ENCODE results near the gene TMEM222.
A peak's percentile ranks its signal among the peaks of the same experiment; 100 is the strongest.
"Not testable (repeated sequence)": the region's sequence is repeated elsewhere in the genome, so short reads cannot be mapped to it uniquely, and the experiment has no call there.

Gene TMEM222

DNA sequence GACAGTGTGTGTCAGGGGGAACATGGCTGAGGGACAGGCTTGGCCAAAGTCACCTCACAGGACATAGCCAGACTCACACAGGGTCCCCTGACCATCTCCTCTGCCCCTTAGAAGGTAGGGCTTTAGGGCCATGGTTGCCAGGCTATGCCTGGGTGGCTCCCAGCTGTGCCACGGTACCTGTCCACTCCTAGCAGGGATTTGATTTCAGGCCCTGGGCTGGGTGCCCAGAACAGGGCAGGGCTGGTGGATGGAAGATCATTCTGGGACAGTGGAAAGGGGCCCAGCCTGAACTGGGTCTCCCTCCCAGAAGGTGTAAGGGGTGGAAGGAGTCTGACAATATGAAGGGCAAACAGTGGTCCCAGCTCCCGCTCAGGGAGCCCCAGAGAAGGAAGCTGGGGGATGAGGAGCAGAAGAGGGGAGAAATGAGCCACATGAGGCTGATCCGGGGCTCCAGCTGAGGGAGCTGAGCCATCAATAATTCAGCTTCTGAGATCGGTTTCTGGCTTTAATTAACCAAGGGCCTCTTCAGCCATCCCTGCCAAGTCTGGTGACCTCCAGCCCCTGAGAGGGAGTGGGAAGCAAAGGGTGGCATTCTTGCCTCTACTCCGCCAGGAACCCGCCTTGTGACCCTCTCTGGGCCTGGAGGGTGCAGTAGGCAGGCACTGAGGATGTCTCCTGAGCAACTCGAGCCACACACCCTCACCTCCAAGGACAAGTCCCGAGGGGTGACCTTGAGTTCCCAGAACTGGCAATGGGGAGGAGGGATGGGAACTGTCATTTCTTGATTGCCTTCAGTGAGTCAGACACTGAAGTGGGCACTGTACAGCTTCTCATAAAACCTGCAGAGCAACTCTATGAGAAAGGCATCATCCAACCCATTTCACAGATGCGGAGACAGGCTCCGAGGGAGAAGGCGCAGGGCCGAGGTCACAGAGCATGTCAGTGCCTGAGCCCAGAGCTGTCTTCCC, 59.1 kb downstream of the TMEM222 start:
- peak; percentile 13 for DNase-seq

DNA sequence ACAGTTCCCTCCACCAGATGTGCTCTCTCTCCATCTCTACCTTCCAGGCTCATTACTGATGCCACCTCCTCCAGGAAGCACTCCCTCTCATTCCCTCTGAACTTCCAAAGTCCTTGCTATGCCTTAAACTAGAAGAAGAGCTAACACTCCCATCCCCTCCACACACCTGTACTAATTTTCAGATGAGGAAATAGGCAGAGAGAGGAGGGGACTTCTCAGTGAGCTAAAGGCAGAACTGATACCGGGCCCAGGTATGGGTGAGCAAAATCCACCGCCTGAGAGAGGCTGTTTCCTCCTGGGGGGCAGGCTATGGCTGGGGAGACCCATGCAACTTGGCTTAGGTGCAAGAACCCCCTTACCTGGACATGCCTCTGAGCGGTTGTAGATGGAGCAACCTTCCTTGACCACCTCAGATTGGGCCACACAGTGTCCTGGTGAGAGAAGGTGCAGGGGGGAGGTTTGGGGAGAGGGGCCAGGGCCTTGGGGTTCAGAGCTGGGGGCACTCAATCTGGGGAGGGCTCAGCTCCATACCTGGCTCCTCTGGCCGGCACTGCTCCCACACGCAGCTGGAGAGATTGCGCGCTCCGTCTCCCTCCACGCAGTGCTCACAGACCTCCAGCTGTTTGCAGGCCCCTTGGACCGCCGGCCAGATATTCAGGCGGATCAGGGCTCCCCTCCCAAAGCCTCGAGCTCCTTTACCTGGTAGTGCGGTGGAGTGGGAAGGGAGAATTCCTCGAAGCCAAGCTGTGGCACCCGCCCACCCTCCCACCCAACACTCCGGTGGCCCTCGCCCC, 60.2 kb downstream of the TMEM222 start:
- DNase-seq = no peak

DNA sequence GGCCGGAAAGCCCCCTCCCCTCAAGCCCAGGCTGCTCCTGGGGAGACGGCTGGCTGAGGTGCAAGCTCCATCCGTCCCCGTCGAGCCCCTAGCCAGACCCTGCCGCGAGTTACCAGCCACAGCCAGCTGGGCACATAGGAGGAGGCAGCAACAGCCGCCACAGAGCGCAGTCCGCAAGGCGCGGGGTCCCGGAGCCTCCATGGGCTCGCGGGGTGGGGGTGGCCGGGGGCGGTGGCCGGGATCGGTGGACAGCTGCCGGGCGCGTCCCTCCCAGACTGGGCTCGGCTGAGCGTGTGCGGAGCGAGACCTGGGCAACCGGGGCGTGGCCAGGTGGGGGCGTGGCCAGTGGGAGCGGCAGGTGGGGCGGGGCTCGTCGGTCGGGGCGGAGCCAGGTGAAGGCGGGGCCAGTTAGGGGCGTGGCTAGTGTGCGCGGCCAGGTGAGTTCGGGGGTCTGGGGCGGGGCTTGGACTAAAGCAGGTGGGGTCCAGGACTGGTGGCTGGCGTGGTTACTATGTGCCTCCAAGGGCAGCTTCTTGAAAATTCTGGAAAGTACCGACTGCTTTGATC, 61.2 kb downstream of the TMEM222 start, which contains the start of gene CD164L2:
TSS of gene CD164L2 (minus strand) at position 295 of the 567 bp plus-strand sequence. CDS start at position 201, 94 bp downstream.
- DNase-seq = peak; percentile 35

DNA sequence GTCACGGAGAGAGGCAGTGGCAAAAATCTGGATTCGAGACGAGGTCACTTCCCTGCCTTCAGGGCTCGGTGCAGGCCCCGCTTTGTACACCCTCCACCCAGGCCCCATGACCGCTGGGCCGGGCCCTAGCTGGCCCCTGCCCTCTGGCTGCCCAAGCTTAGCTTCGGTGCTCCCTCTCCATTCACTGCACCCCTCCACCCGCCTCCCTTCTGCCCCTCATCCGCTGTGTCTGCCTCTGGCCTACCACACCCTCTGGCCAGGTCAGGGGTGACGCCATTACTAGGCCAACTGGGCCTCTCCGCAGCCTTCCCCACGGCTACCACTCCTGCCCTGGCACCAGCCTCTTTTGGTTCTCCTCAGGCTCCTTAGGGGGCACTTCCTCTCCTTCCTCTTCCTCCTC, 61.7 kb downstream of the TMEM222 start:
- no peak for DNase-seq

DNA sequence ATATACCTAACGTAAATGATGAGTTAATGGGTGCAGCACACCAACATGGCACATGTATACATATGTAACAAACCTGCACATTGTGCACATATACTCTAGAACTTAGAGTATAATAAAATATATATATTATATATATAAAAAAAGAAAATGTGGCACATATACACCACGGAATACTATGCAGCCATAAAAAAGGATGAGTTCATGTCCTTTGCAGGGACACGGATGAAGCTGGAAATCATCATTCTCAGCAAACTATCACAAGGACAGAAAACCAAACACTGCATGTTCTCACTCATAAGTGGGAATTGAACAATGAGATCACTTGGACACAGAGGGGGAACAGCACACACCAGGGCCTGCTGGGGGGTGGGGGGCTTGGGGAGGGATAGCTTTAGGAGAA, 62.8 kb downstream of the TMEM222 start:
- DNase-seq = not testable (repeated sequence)

Measured in right hindlimb (tissue), 1 donor.